Measurements from ENCODE around the gene IER3IP1.

IER3IP1 gene

GRCh38 chr18:47118981-47119380, 57.2 kb downstream of the IER3IP1 start:
- no peak overlapping the region for H2AFZ ChIP-seq (ENCODE audit: insufficient read depth, low read length, poor library complexity)
- DNase-seq: no peak
- H2BK120ac ChIP-seq (ENCODE audit: insufficient read depth, low read length, poor library complexity): no peak overlapping the region
- H2BK12ac ChIP-seq (ENCODE audit: low read length): no peak overlapping the region
- no peak overlapping the region for H2AK5ac ChIP-seq (ENCODE audit: low read length)
- no peaks in the 10 kb centered on the region for H3K9me3 ChIP-seq (ENCODE audit: insufficient read depth, low read depth, low read length)
- H3K79me1 ChIP-seq (ENCODE audit: low read length): no peaks in the 10 kb centered on the region
- H3K4me3 ChIP-seq (ENCODE audit: low read depth, low read length): no peak overlapping the region
- H4K8ac ChIP-seq (ENCODE audit: low read depth, low read length): no peak overlapping the region
- H3K79me2 ChIP-seq (ENCODE audit: control insufficient read depth, insufficient read depth, low read length, poor library complexity): no peaks in the 10 kb centered on the region
- no peak overlapping the region for H3K4me2 ChIP-seq (ENCODE audit: low read length)
- no peak overlapping the region for H3K14ac ChIP-seq (ENCODE audit: low read length)
- WGBS (ENCODE audit: extremely low coverage, insufficient coverage, insufficient read length): no CpG with 5 or more reads among the region's 2 CpGs
- H3K9ac ChIP-seq (ENCODE audit: low read length): no peak overlapping the region
- no peak overlapping the region for H4K91ac ChIP-seq (ENCODE audit: low read depth, low read length)
- no peak overlapping the region for H3K4ac ChIP-seq (ENCODE audit: low read depth, low read length)
- H3K27me3 ChIP-seq (ENCODE audit: insufficient read depth, low read length): no peaks in the 10 kb centered on the region
- no peak overlapping the region for H3K23ac ChIP-seq (ENCODE audit: low read length)
- no peaks in the 10 kb centered on the region for H3K4me1 ChIP-seq (ENCODE audit: control insufficient read depth in 1 of 2, insufficient read depth in 2 of 2, low read length in 2 of 2)
- H3K36me3 ChIP-seq (ENCODE audit: control insufficient read depth in 1 of 2, insufficient read depth in 2 of 2, low read length in 2 of 2): peaks cover 2 to 8% of the 10 kb centered on the region in 2 experiments
- H3K27ac ChIP-seq (ENCODE audit: low read depth, low read length): no peak overlapping the region
- no peak overlapping the region for H4K12ac ChIP-seq (ENCODE audit: low read depth, low read length)
- no peak overlapping the region for H3K18ac ChIP-seq (ENCODE audit: low read length)
- H2BK5ac ChIP-seq (ENCODE audit: low read depth, low read length, poor library complexity): no peak overlapping the region

GRCh38 chr18:47115205-47115604, 61.0 kb downstream of the IER3IP1 start:
- H3K27ac ChIP-seq (ENCODE audit: low read depth, low read length): no peak overlapping the region
- no peak for DNase-seq
- no peak overlapping the region for H4K12ac ChIP-seq (ENCODE audit: low read depth, low read length)
- no peaks in the 10 kb centered on the region for H3K4me1 ChIP-seq (ENCODE audit: control insufficient read depth in 1 of 2, insufficient read depth in 2 of 2, low read length in 2 of 2)
- no peaks in the 10 kb centered on the region for H3K79me1 ChIP-seq (ENCODE audit: low read length)
- no peak overlapping the region for H3K18ac ChIP-seq (ENCODE audit: low read length)
- H3K36me3 ChIP-seq (ENCODE audit: control insufficient read depth in 1 of 2, insufficient read depth in 2 of 2, low read length in 2 of 2): peaks cover 6 to 13% of the 10 kb centered on the region in 2 experiments
- no peak overlapping the region for H3K4me2 ChIP-seq (ENCODE audit: low read length)
- H3K4me3 ChIP-seq (ENCODE audit: low read depth, low read length): no peak overlapping the region
- no peaks in the 10 kb centered on the region for H3K9me3 ChIP-seq (ENCODE audit: insufficient read depth, low read depth, low read length)
- no peak overlapping the region for H2AFZ ChIP-seq (ENCODE audit: insufficient read depth, low read length, poor library complexity)
- no peak overlapping the region for H4K91ac ChIP-seq (ENCODE audit: low read depth, low read length)
- no peak overlapping the region for H2BK5ac ChIP-seq (ENCODE audit: low read depth, low read length, poor library complexity)
- H3K14ac ChIP-seq (ENCODE audit: low read length): no peak overlapping the region
- H2BK120ac ChIP-seq (ENCODE audit: insufficient read depth, low read length, poor library complexity): no peak overlapping the region
- no peak overlapping the region for H3K4ac ChIP-seq (ENCODE audit: low read depth, low read length)
- no peaks in the 10 kb centered on the region for H3K79me2 ChIP-seq (ENCODE audit: control insufficient read depth, insufficient read depth, low read length, poor library complexity)
- H3K27me3 ChIP-seq (ENCODE audit: insufficient read depth, low read length): no peaks in the 10 kb centered on the region
- no peak overlapping the region for H3K23ac ChIP-seq (ENCODE audit: low read length)
- H2AK5ac ChIP-seq (ENCODE audit: low read length): no peak overlapping the region
- H4K8ac ChIP-seq (ENCODE audit: low read depth, low read length): no peak overlapping the region
- WGBS (ENCODE audit: extremely low coverage, insufficient coverage, insufficient read length): no CpG with 5 or more reads among the region's 2 CpGs
- H3K9ac ChIP-seq (ENCODE audit: low read length): no peak overlapping the region
- H2BK12ac ChIP-seq (ENCODE audit: low read length): no peak overlapping the region

GRCh38 chr18:47113796-47114540, 62.2 kb downstream of the IER3IP1 start:
- Histone ChIP-seq H3K27ac (ENCODE audit: low read depth, low read length) (no peak overlapping the region), H4K12ac (ENCODE audit: low read depth, low read length) (no peak overlapping the region), H3K4me2 (ENCODE audit: low read length) (no peak overlapping the region), H2AK5ac (ENCODE audit: low read length) (no peak overlapping the region), H3K9me3 (ENCODE audit: insufficient read depth, low read depth, low read length) (no peaks in the 10 kb centered on the region), H3K14ac (ENCODE audit: low read length) (no peak overlapping the region), H3K36me3 (ENCODE audit: control insufficient read depth in 1 of 2, insufficient read depth in 2 of 2, low read length in 2 of 2) (peaks cover 6 to 14% of the 10 kb centered on the region in 2 experiments), H2BK12ac (ENCODE audit: low read length) (no peak overlapping the region), H3K23ac (ENCODE audit: low read length) (no peak overlapping the region), H2BK5ac (ENCODE audit: low read depth, low read length, poor library complexity) (no peak overlapping the region), H3K4me1 (ENCODE audit: control insufficient read depth in 1 of 2, insufficient read depth in 2 of 2, low read length in 2 of 2) (no peaks in the 10 kb centered on the region), H3K4me3 (ENCODE audit: low read depth, low read length) (no peak overlapping the region), H3K79me1 (ENCODE audit: low read length) (no peaks in the 10 kb centered on the region), H4K91ac (ENCODE audit: low read depth, low read length) (no peak overlapping the region), H2BK120ac (ENCODE audit: insufficient read depth, low read length, poor library complexity) (no peak overlapping the region), H3K79me2 (ENCODE audit: control insufficient read depth, insufficient read depth, low read length, poor library complexity) (no peaks in the 10 kb centered on the region), H3K4ac (ENCODE audit: low read depth, low read length) (no peak overlapping the region), H3K18ac (ENCODE audit: low read length) (no peak overlapping the region), H3K9ac (ENCODE audit: low read length) (no peak overlapping the region), H4K8ac (ENCODE audit: low read depth, low read length) (no peak overlapping the region), H2AFZ (ENCODE audit: insufficient read depth, low read length, poor library complexity) (no peak overlapping the region), H3K27me3 (ENCODE audit: insufficient read depth, low read length) (no peaks in the 10 kb centered on the region)
- DNase-seq: no peak
- WGBS (ENCODE audit: extremely low coverage, insufficient coverage, insufficient read length): no CpG with 5 or more reads among the region's 2 CpGs

- WGBS (ENCODE audit: extremely low coverage, insufficient coverage, insufficient read length): no CpG with 5 or more reads among the region's 6 CpGs
- H3K9ac ChIP-seq (ENCODE audit: low read length): no peak overlapping the region
- H2BK5ac ChIP-seq (ENCODE audit: low read depth, low read length, poor library complexity): no peak overlapping the region
- H3K4me2 ChIP-seq (ENCODE audit: low read length): no peak overlapping the region
- H4K12ac ChIP-seq (ENCODE audit: low read depth, low read length): no peak overlapping the region
- no peaks in the 10 kb centered on the region for H3K4me1 ChIP-seq (ENCODE audit: control insufficient read depth in 1 of 2, insufficient read depth in 2 of 2, low read length in 2 of 2)
- H3K36me3 ChIP-seq (ENCODE audit: control insufficient read depth in 1 of 2, insufficient read depth in 2 of 2, low read length in 2 of 2): peaks cover 6 to 15% of the 10 kb centered on the region in 2 experiments
- H2AFZ ChIP-seq (ENCODE audit: insufficient read depth, low read length, poor library complexity): no peak overlapping the region
- H4K91ac ChIP-seq (ENCODE audit: low read depth, low read length): no peak overlapping the region
- no peak overlapping the region for H3K27ac ChIP-seq (ENCODE audit: low read depth, low read length)
- H3K79me1 ChIP-seq (ENCODE audit: low read length): no peaks in the 10 kb centered on the region
- H3K27me3 ChIP-seq (ENCODE audit: insufficient read depth, low read length): no peaks in the 10 kb centered on the region
- no peaks in the 10 kb centered on the region for H3K79me2 ChIP-seq (ENCODE audit: control insufficient read depth, insufficient read depth, low read length, poor library complexity)
- H3K4ac ChIP-seq (ENCODE audit: low read depth, low read length): no peak overlapping the region
- H2BK120ac ChIP-seq (ENCODE audit: insufficient read depth, low read length, poor library complexity): no peak overlapping the region
- H4K8ac ChIP-seq (ENCODE audit: low read depth, low read length): no peak overlapping the region
- no peak overlapping the region for H3K4me3 ChIP-seq (ENCODE audit: low read depth, low read length)
- no peak for DNase-seq
- H3K23ac ChIP-seq (ENCODE audit: low read length): no peak overlapping the region
- H2BK12ac ChIP-seq (ENCODE audit: low read length): no peak overlapping the region
- H3K9me3 ChIP-seq (ENCODE audit: insufficient read depth, low read depth, low read length): no peaks in the 10 kb centered on the region
- no peak overlapping the region for H3K14ac ChIP-seq (ENCODE audit: low read length)
- no peak overlapping the region for H2AK5ac ChIP-seq (ENCODE audit: low read length)
- H3K18ac ChIP-seq (ENCODE audit: low read length): no peak overlapping the region
Measured at GRCh38 chr18:47110492-47111274, 65.5 kb downstream of the IER3IP1 start.

Measured in trophoblast cell (in vitro differentiated cells and primary cell).